Endothelial cell of umbilical vein (primary cell): ENCODE results near the gene TBX1. TPM values are rescaled to one million over a fixed set of nuclear protein-coding genes. Genes with fewer than 3 reads are reported as not detected.

Experiments used
- BruUV-seq: library from RNA; stranded (reverse); fragments of 400-500 nt; replicated peaks from 2 replicates; lab custom pipeline; 2021; lab: Mats Ljungman, UMichigan
- CTCF ChIA-PET: fragments of 300-600, 350-600 bp; sonication (Branson Sonifier 250); formaldehyde crosslinking; loops from one replicate; lab custom pipeline; 2021; ENCODE audit warnings: antibody characterized with exemption, inconsistent platforms; lab: Charles Lee
- POLR2A ChIA-PET: fragments of 300-600, 350-600 bp; sonication (Branson Sonifier 250); formaldehyde crosslinking; loops from one replicate; lab custom pipeline; 2021; ENCODE audit warnings: antibody characterized with exemption, inconsistent platforms; lab: Charles Lee
- DNase-seq: peaks from one replicate; pipeline ENCODE4 v3.0.0-alpha.2; 2011; ENCODE audit warnings: low read depth, low spot score
- FAIRE-seq: peaks from 2 replicates; lab custom pipeline; 2011; peaks lifted over from hg19 to GRCh38; lab: Jason Lieb, UNC
- H2AFZ ChIP-seq: 2 replicates; pipeline ENCODE4 v1.6.0; 2012; ENCODE audit warnings: low read depth, low read length, control low read depth, inconsistent platforms
- H3K27ac ChIP-seq: 2 replicates; pipeline ENCODE4 v1.5.1; 2011; ENCODE audit warnings: low read depth, mild to moderate bottlenecking, control low read depth, low read length, moderate library complexity; ENCODE audit not compliant: insufficient read depth
- H3K27me3 ChIP-seq, 2 experiments: 2 replicates each; pipeline versions ENCODE4 v1.6.0 to v1.6.1; 2011; ENCODE audit warnings: low read length in 2 of 2, mixed read lengths in 1 of 2; ENCODE audit not compliant: control insufficient read depth in 2 of 2, insufficient read depth in 2 of 2
- H3K36me3 ChIP-seq, 2 experiments: 2 replicates in 1 of 2; 3 replicates in 1 of 2; pipeline ENCODE4 v1.5.1; 2011; ENCODE audit warnings: low read length in 2 of 2, mild to moderate bottlenecking in 1 of 2, moderate library complexity in 1 of 2; ENCODE audit not compliant: control insufficient read depth in 2 of 2, insufficient read depth in 2 of 2; ENCODE audit errors: extremely low read depth in 1 of 2
- H3K4me1 ChIP-seq: 3 replicates; pipeline ENCODE4 v1.5.1; 2011; ENCODE audit warnings: mild to moderate bottlenecking, low read length; ENCODE audit not compliant: control insufficient read depth, insufficient read depth; ENCODE audit errors: extremely low read depth
- H3K4me2 ChIP-seq: 2 replicates; pipeline ENCODE4 v1.6.1; 2011; ENCODE audit warnings: low read length, control low read depth, mixed read lengths; ENCODE audit not compliant: insufficient read depth
- H3K4me3 ChIP-seq, 3 experiments: fragments of 200-600 bp in 1 of 3; sonication (generic), shearing (Covaris generic) in 1 of 3; replicated peaks in 1 of 3; 2 replicates each; pipeline ENCODE4 v1.5.1; 2011 to 2016; ENCODE audit warnings: control low read depth in 3 of 3, low read length in 3 of 3, mild to moderate bottlenecking in 2 of 3, inconsistent platforms in 1 of 3, low read depth in 1 of 3, moderate library complexity in 1 of 3; ENCODE audit not compliant: insufficient read depth in 1 of 3
- H3K79me2 ChIP-seq: 2 replicates; pipeline ENCODE4 v1.6.0; 2012; ENCODE audit warnings: low read length, inconsistent platforms; ENCODE audit not compliant: control insufficient read depth, insufficient read depth
- H3K9ac ChIP-seq: replicated peaks from 2 replicates; pipeline ENCODE3; 2011; ENCODE audit warnings: low read length, control low read depth; ENCODE audit not compliant: insufficient read depth; ENCODE audit errors: extremely low read depth
- H3K9me1 ChIP-seq: replicated peaks from 3 replicates; pipeline ENCODE4 v1.6.0; 2011; ENCODE audit warnings: mild to moderate bottlenecking, low read length; ENCODE audit not compliant: control insufficient read depth, insufficient read depth; ENCODE audit errors: extremely low read depth
- H3K9me3 ChIP-seq: replicated peaks from 2 replicates; pipeline ENCODE4 v1.5.1; 2012; ENCODE audit warnings: low read length, inconsistent platforms; ENCODE audit not compliant: control insufficient read depth, insufficient read depth
- H4K20me1 ChIP-seq: replicated peaks from 2 replicates; pipeline ENCODE3; 2011; ENCODE audit warnings: mild to moderate bottlenecking, low read length; ENCODE audit not compliant: control insufficient read depth, insufficient read depth; ENCODE audit errors: extremely low read depth
- CTCF ChIP-seq, 2 donors: IDR thresholded peaks; 1 replicate in 1 of 2; 2 replicates in 1 of 2; pipeline ENCODE4 v1.5.1; 2011; ENCODE audit warnings: low read length in 2 of 2, mild to moderate bottlenecking in 2 of 2, moderate library complexity in 2 of 2, control low read depth in 1 of 2, inconsistent platforms in 1 of 2, low read depth in 1 of 2; ENCODE audit not compliant: insufficient read depth in 1 of 2; ENCODE audit errors: extremely low read depth in 1 of 2
- EZH2 ChIP-seq: IDR thresholded peaks from 2 replicates; pipeline ENCODE4 v1.6.1; 2012; ENCODE audit warnings: borderline replicate concordance, low read depth, mild to moderate bottlenecking, moderate library complexity, low read length, inconsistent platforms; ENCODE audit not compliant: severe bottlenecking
- JUN ChIP-seq: IDR thresholded peaks from 2 replicates; pipeline ENCODE4 v1.6.1; 2011; ENCODE audit warnings: borderline replicate concordance, low read depth; ENCODE audit not compliant: insufficient read length, insufficient read depth
- MYC ChIP-seq: IDR thresholded peaks from one replicate; pipeline ENCODE4 v1.6.1; 2011; ENCODE audit warnings: mild to moderate bottlenecking, low read depth, low read length
- POLR2A ChIP-seq: IDR thresholded peaks from 2 replicates; pipeline ENCODE4 v1.6.1; 2012; ENCODE audit warnings: low read depth, mild to moderate bottlenecking, control low read depth, low read length
- POLR2AphosphoS5 ChIP-seq: IDR thresholded peaks from 2 replicates; pipeline ENCODE4 v1.6.1; 2012; ENCODE audit warnings: low read depth, mild to moderate bottlenecking, control low read depth, low read length, moderate library complexity; ENCODE audit not compliant: insufficient read depth
- dilution Hi-C: fragments of 300-500 bp; cut with MboI; formaldehyde crosslinking; loops from one replicate; pipeline ENCODE4 v1.15.0; 2019; ENCODE audit warnings: low sequenced_read_pairs; ENCODE audit not compliant: extremely low pct_ligation_motif_present
- intact Hi-C: fragments of 100-400 bp; cut with micrococcal nuclease; formaldehyde crosslinking; loops from one replicate; pipeline ENCODE4 v1.10.0; 2022
- polyA plus RNA-seq, 4 experiments: library from polyadenylated mRNA; depleted of rRNA in 3 of 4; stranded (reverse) in 3 of 4; unstranded in 1 of 4; fragments of >200 nt; gene quantifications; 2 replicates each; pipeline versions ENCODE4 v1.2.1 to v1.2.3, GENCODE V29; 2011 to 2012; ENCODE audit warnings: missing spikeins in 1 of 4
- total RNA-seq: library from RNA; stranded (reverse); gene quantifications from 2 replicates; pipeline ENCODE4 v1.2.3, GENCODE V29; 2021
- TF ChIP-seq, protein P1 (sequence below): IDR thresholded peaks from 2 replicates; pipeline ENCODE4 v1.6.1; 2011; ENCODE audit not compliant: insufficient read depth, insufficient read length

The TBX1 gene
- total and polyA plus RNA-seq, 2 donors (not counting 3 experiments of a cell fraction or from before 2014, with no cell fraction given), result 11.0 to 30.2 TPM

DNA sequence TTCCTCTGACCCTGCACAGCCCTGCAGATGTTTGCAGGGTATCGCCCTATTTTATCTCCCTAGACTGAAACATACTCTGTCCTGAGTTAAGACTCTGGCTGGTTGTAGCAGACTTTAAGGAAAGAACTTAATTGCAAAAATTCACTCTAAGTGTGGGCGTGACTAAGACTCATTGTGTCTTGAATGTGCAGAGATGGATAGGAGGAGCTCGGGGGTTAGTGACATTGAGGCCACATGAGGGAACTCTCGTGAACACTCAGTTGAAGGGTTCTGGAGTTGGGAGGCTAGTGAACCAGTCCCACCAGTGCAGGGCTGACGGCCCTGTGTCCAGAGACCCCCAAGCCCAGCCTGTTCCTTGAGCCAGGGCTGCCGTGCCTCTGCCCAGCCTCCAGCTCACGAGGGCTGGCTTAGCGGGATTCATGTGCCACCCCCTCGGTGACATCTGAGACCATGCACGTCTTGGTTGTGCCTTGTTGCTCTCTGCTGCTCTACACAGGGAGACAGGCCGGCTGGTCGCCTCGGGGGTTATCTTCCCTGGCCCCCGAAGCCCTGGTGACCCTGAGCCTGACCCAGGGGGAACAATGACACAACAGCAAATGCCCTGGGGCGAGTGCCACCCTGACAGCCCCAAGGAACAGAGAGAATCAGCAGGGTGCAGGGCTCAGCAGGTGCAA lies 11.4 kb upstream of the TBX1 start:
- FAIRE-seq, result no peak
- CTCF ChIA-PET, result interaction anchor here (0.8 to 2.7 kb wide), 4 partner anchors 19 to 161 kb away, joined by 3 to 15 read pairs (median 4); partner anchors contain the start of gene GP1BB

More for the DNA sequence above, 11.4 kb upstream of the TBX1 start:
- no peaks in the 10 kb centered on the region for H4K20me1 ChIP-seq
- H2AFZ ChIP-seq, result no peak overlapping the region
- H3K4me3 ChIP-seq, result no peak overlapping the region
- BruUV-seq, result no TSS peak
- dilution Hi-C loops, result no loop called here
- H3K36me3 ChIP-seq, result no peaks in the 10 kb centered on the region
- H3K4me1 ChIP-seq, result peaks cover 9% of the 10 kb centered on the region
- no peak overlapping the region for H3K9ac ChIP-seq
- DNase-seq, result no peak
- H3K9me1 ChIP-seq, result no peaks in the 10 kb centered on the region
- H3K27ac ChIP-seq, result no peak overlapping the region
- H3K27me3 ChIP-seq, result peaks cover 2 to 5% of the 10 kb centered on the region in 2 experiments
- TF ChIP-seq, protein P1, sequence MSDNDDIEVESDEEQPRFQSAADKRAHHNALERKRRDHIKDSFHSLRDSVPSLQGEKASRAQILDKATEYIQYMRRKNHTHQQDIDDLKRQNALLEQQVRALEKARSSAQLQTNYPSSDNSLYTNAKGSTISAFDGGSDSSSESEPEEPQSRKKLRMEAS, result no peak
- TF ChIP-seq POLR2A (no peak), MYC (no peak), EZH2 (no peak), POLR2AphosphoS5 (no peak), JUN (no peak), CTCF (IDR thresholded peaks at IDR 0.05; ENCODE audit: extremely low read depth in 1 of 2, insufficient read depth in 1 of 2, low read depth in 1 of 2, low read length in 2 of 2) (no peak)
- no peaks in the 10 kb centered on the region for H3K9me3 ChIP-seq
- no peaks in the 10 kb centered on the region for H3K79me2 ChIP-seq
- no peak overlapping the region for H3K4me2 ChIP-seq
- POLR2A ChIA-PET, result no interaction called here
- intact Hi-C loops, result no loop called here
